GM13977 (cell line): ENCODE measurements around the gene TSPYL4.

Experiments
- DNase-seq: peaks from one replicate; pipeline ENCODE4 v3.0.0; 2012; ENCODE audit warnings: low spot score
- CTCF ChIP-seq: IDR thresholded peaks from 2 replicates; pipeline ENCODE4 v1.5.1; 2012; ENCODE audit warnings: mild to moderate bottlenecking, control low read depth; ENCODE audit not compliant: insufficient read depth; ENCODE audit errors: extremely low read depth, missing control alignments
- in situ Hi-C: fragments of 300-500 bp; cut with MboI; formaldehyde crosslinking; loops from one replicate; pipeline ENCODE4 v1.12.0; 2022; ENCODE audit warnings: low sequenced_read_pairs, low pct_unique_long_range_greater_than_20kb, mixed read lengths, inconsistent platforms; ENCODE audit not compliant: unreplicated experiment

Gene TSPYL4

GRCh38 chr6:116239256-116239655 lies 14.6 kb downstream of the TSPYL4 start:
- no peak for DNase-seq
- in situ Hi-C loops, result no loop called here
- TF ChIP-seq CTCF, result no peak

GRCh38 chr6:116238083-116238482 lies 15.8 kb downstream of the TSPYL4 start:
- no peak for DNase-seq
- in situ Hi-C loops, result no loop called here
- no peak for TF ChIP-seq CTCF

GRCh38 chr6:116234689-116235088 lies 19.2 kb downstream of the TSPYL4 start:
- in situ Hi-C loops, result no loop called here
- TF ChIP-seq CTCF, result no peak
- DNase-seq, result no peak

- in situ Hi-C loops, result no loop called here
- no peak for DNase-seq
- no peak for TF ChIP-seq CTCF
These were observed 24.5 kb downstream of the TSPYL4 start for GRCh38 chr6:116229287-116229913.

GRCh38 chr6:116223355-116223754 lies 30.5 kb downstream of the TSPYL4 start:
- in situ Hi-C loops, result no loop called here
- no peak for DNase-seq
- no peak for TF ChIP-seq CTCF

- no peak for TF ChIP-seq CTCF
- in situ Hi-C loops, result no loop called here
- no peak for DNase-seq
These were observed 32.0 kb downstream of the TSPYL4 start for GRCh38 chr6:116221911-116222310.

- no peak for DNase-seq
- no peak for TF ChIP-seq CTCF
- in situ Hi-C loops, result no loop called here
These were observed 32.8 kb downstream of the TSPYL4 start for GRCh38 chr6:116221067-116221466.
